ENCODE measurements around the gene RPRML. TPM values are rescaled to one million over a fixed set of nuclear protein-coding genes. Genes with fewer than 3 reads are reported as not detected.

The RPRML gene
- total and polyA plus RNA-seq, 11 donors, result 0.15 to 0.37 (median 0.27) TPM; not detected in 7

- Histone ChIP-seq H3K4me3 (no peak overlapping the region), H3K36me3 (peaks cover 0 to 34% (median 19%) of the 10 kb centered on the region in 9 donors), H3K9me3 (no peaks in the 10 kb centered on the region), H3K27me3 (no peaks in the 10 kb centered on the region), H3K4me1 (peaks cover 4 to 27% (median 19%) of the 10 kb centered on the region in 12 donors), H3K27ac (no peak overlapping the region)
- TF ChIP-seq CTCF (IDR thresholded peaks at IDR 0.05) (no peak), POLR2A (IDR thresholded peaks at IDR 0.05) (no peak)
- DNase-seq, result peak in 2 of 5 donors; percentile 11 to 41
- ATAC-seq, result peak in 3 of 4 donors; percentile 5 to 29 (median 26)
- intact Hi-C loops (cut with DNase I), result loop anchor here in 9 of 10 donors (2.0 to 5.0 kb wide), 8 partner anchors 55 to 369 kb away; no protein-coding TSS in a partner anchor
- WGBS, 4 donors, result 13 to 32% (median 23%) methylated on average over 13 to 21 of the region's 21 CpGs
These were observed 35.3 kb downstream of the RPRML start for GRCh38 chr17:46943501-46944393.

- Histone ChIP-seq H3K4me3 (no peak overlapping the region), H3K27ac (no peak overlapping the region), H3K36me3 (peaks cover 0 to 40% (median 25%) of the 10 kb centered on the region in 9 donors), H3K9me3 (no peaks in the 10 kb centered on the region), H3K4me1 (peaks cover 4 to 27% (median 19%) of the 10 kb centered on the region in 12 donors), H3K27me3 (no peaks in the 10 kb centered on the region)
- intact Hi-C loops (cut with DNase I), result loop anchor here in 9 of 10 donors (2.0 to 5.0 kb wide), 8 partner anchors 56 to 369 kb away; no protein-coding TSS in a partner anchor
- DNase-seq (no peak), ATAC-seq (peak in 2 of 4 donors; percentile 3 to 8)
- TF ChIP-seq CTCF (IDR thresholded peaks at IDR 0.05), result no peak
- no peak for TF ChIP-seq POLR2A (IDR thresholded peaks at IDR 0.05)
- 36 to 56% (median 45%) methylated on average over 2 of the region's 2 CpGs for WGBS, 4 donors
These were observed 35.9 kb downstream of the RPRML start for GRCh38 chr17:46943218-46943500.

- Histone ChIP-seq H3K4me1 (peaks cover 4 to 27% (median 19%) of the 10 kb centered on the region in 12 donors), H3K27ac (no peak overlapping the region), H3K36me3 (peaks cover 0 to 45% (median 30%) of the 10 kb centered on the region in 9 donors), H3K27me3 (no peaks in the 10 kb centered on the region), H3K4me3 (no peak overlapping the region), H3K9me3 (no peaks in the 10 kb centered on the region)
- TF ChIP-seq POLR2A (IDR thresholded peaks at IDR 0.05) (no peak), CTCF (IDR thresholded peaks at IDR 0.05) (peak; percentile 76 to 85 (median 82))
- ATAC-seq (peak; percentile 64 to 71 (median 70)), DNase-seq (peak; percentile 56 to 75 (median 66))
- 49 to 68% (median 58%) methylated on average over 9 to 10 of the region's 10 CpGs for WGBS, 4 donors
- intact Hi-C loops (cut with DNase I), result loop anchor here in 9 of 10 donors (1.0 to 5.0 kb wide), 9 partner anchors 56 to 370 kb away; no protein-coding TSS in a partner anchor
These were observed 36.4 kb downstream of the RPRML start for GRCh38 chr17:46942441-46943217.

All from heart left ventricle (tissue), 16 donors.